HepG2 (cell line): ENCODE measurements around the gene TUBB3. TPM values are rescaled to one million over a fixed set of nuclear protein-coding genes. Genes with fewer than 3 reads are reported as not detected.

Experiments used
- AHDC1 ChIP-seq: sonication (generic); formaldehyde crosslinking; IDR thresholded peaks from 2 replicates; pipeline ENCODE4 v1.5.1; 2020; ENCODE audit warnings: mild to moderate bottlenecking, missing genetic modification reagents, borderline replicate concordance
- HBP1 ChIP-seq: IDR thresholded peaks from 2 replicates; pipeline ENCODE4 v1.6.1; 2016; ENCODE audit warnings: low read depth, control low read depth
- HNRNPL ChIP-seq: fragments of 200-400 bp; formaldehyde crosslinking; IDR thresholded peaks from 2 replicates; pipeline ENCODE4 v1.6.1; 2017; ENCODE audit warnings: mild to moderate bottlenecking, low read depth, low read length
- ISL2 ChIP-seq: sonication (generic); formaldehyde crosslinking; IDR thresholded peaks from 2 replicates; pipeline ENCODE4 v1.5.0; 2020; ENCODE audit warnings: missing genetic modification reagents
- PLRG1 ChIP-seq: fragments of 450-650 bp; conservative IDR thresholded peaks from 2 replicates; pipeline ENCODE4 v1.6.1; 2016
- SP5 ChIP-seq: IDR thresholded peaks from 2 replicates; pipeline ENCODE4 v1.6.1; 2016; ENCODE audit warnings: low read depth, borderline replicate concordance
- ZBTB14 ChIP-seq: sonication (generic); formaldehyde crosslinking; IDR thresholded peaks from 2 replicates; pipeline ENCODE4 v1.4.0; 2020; ENCODE audit warnings: missing genetic modification reagents
- ZBTB4 ChIP-seq: sonication (generic); formaldehyde crosslinking; IDR thresholded peaks from 2 replicates; pipeline ENCODE4 v1.4.0; 2020; ENCODE audit warnings: missing genetic modification reagents, mild to moderate bottlenecking, borderline replicate concordance
- ZNF510 ChIP-seq: sonication (generic); formaldehyde crosslinking; IDR thresholded peaks from 2 replicates; pipeline ENCODE4 v1.4.0; 2020; ENCODE audit warnings: low read depth, mild to moderate bottlenecking, missing genetic modification reagents
- ZNF550 ChIP-seq: sonication (generic); formaldehyde crosslinking; IDR thresholded peaks from 2 replicates; pipeline ENCODE4 v1.4.0; 2020; ENCODE audit warnings: mild to moderate bottlenecking, missing genetic modification reagents, borderline replicate concordance
- ZNF773 ChIP-seq: sonication (generic); formaldehyde crosslinking; IDR thresholded peaks from 2 replicates; pipeline ENCODE4 v1.4.0; 2020; ENCODE audit warnings: missing genetic modification reagents, borderline replicate concordance
- polyA plus RNA-seq, 8 experiments: library from polyadenylated mRNA; depleted of rRNA in 3 of 8; stranded (reverse) in 7 of 8; unstranded in 1 of 8; fragments of >200 nt; fragmentation: Illumina TruSeq in 4 of 8; extraction: Trizol in 4 of 8; gene quantifications; 2 replicates each; pipeline versions ENCODE4 v1.2.1 to v1.2.3, GENCODE V29; 2011 to 2016; ENCODE audit warnings: low read depth in 4 of 8, missing spikeins in 1 of 8, mixed read lengths in 1 of 8; ENCODE audit not compliant: insufficient read depth in 1 of 8
- total RNA-seq, 5 experiments: library from RNA; depleted of rRNA; stranded (reverse); fragments of >200 nt; fragmentation: Illumina TruSeq; extraction: Trizol; gene quantifications; 2 replicates each; pipeline ENCODE4 v1.2.3, GENCODE V29; 2016; ENCODE audit warnings: low read depth in 1 of 5

TUBB3 gene
- total and polyA plus RNA-seq, 2 of the 13 experiments (the other 11 are each of a cell fraction or from before 2014, with no cell fraction given): 110 to 185 TPM

- TF ChIP-seq ZBTB14 (CRISPR knock-in tag) (no peak), ZNF550 (CRISPR knock-in tag) (no peak), ISL2 (CRISPR knock-in tag) (no peak), ZNF510 (CRISPR knock-in tag) (no peak), AHDC1 (CRISPR knock-in tag) (no peak), HBP1 (CRISPR knock-in tag) (peak; percentile 13; the same call in 1 of the 2 replicates), ZBTB4 (no peak), HNRNPL (no peak), PLRG1 (no peak), SP5 (CRISPR knock-in tag) (no peak), ZNF773 (CRISPR knock-in tag) (no peak)
These were observed 26.6 kb downstream of the TUBB3 start (continued) for GRCh38 chr16:89949756-89950155.
